Activated T-cell treated with anti-CD3 and anti-CD28 coated beads, Interleukin-2, amount 50 U/mL, for 4 hours (primary cell): ENCODE results near the gene NTN1. TPM values are rescaled to one million over a fixed set of nuclear protein-coding genes. Genes with fewer than 3 reads are reported as not detected.

Experiments used
- ATAC-seq, 2 donors: fragments of 200-7000 bp; cut with Tn5 transposase; one replicate each; pipeline ENCODE4 v1.10.0; 2021
- DNase-seq: peaks from one replicate; pipeline ENCODE4 v3.0.0-alpha.2; 2020
- H3K27me3 Mint-ChIP-seq: one replicate; pipeline ENCODE4 v1.8.0; 2021; ENCODE audit warnings: low read depth, mixed read lengths
- H3K36me3 Mint-ChIP-seq: one replicate; pipeline ENCODE4 v1.8.0; 2022; ENCODE audit warnings: mixed read lengths; ENCODE audit not compliant: insufficient read depth
- H3K4me1 Mint-ChIP-seq: one replicate; pipeline ENCODE4 v1.8.0; 2021; ENCODE audit warnings: low read depth, mixed read lengths
- H3K4me3 Mint-ChIP-seq: one replicate; pipeline ENCODE4 v1.8.0; 2021; ENCODE audit warnings: mild to moderate bottlenecking, moderate library complexity, mixed read lengths
- H3K9me3 Mint-ChIP-seq: one replicate; pipeline ENCODE4 v1.8.0; 2021; ENCODE audit warnings: mixed read lengths
- total RNA-seq, 3 donors: library from RNA; stranded (reverse); gene quantifications; one replicate each; pipeline ENCODE4 v1.2.1, GENCODE V29; 2021

NTN1 gene
- total RNA-seq, 3 donors from 2014 or later: 0.53 to 0.71 (median 0.55) TPM

DNA sequence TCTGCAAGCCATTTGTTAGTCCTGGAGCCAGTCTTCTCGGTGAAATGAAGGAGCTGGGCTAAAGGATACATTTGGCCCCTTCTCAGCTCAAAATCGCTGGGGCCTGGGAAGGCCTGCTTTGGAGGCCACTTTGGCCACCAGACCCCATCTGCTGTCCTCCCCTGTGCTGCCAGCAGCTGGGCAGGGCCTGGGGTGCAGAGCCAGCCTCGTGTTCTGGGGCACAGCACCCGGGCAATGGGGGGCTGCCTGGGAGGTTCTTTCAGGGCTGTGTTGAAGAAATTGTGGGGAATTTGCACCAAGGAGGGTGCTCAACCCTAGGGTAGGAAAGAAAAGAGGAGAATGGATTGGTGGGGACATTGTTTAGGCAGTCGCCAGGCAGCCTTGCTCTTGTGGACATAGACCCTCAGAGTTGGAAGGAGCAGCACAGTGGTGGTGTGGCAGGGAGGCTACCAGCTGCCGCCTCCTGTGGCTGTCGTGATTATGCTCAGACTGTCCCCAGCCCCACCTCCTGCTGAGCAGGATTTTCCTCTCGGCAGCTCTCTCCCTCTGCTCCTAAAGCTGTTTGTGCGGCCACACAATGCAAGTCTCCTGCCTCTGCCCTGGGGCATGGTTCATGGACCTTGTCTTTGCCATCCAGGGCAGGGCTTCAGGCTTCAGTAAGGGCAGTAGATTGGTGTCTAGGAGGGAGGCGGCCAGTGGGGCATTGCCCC, 174.8 kb downstream of the NTN1 start:
- peaks cover 8% of the 10 kb centered on the region for H3K27me3 Mint-ChIP-seq
- H3K36me3 Mint-ChIP-seq: no peaks in the 10 kb centered on the region
- H3K9me3 Mint-ChIP-seq: no peaks in the 10 kb centered on the region
- no peak for DNase-seq
- no peak overlapping the region for H3K4me3 Mint-ChIP-seq
- no peaks in the 10 kb centered on the region for H3K4me1 Mint-ChIP-seq
- no peak for ATAC-seq

DNA sequence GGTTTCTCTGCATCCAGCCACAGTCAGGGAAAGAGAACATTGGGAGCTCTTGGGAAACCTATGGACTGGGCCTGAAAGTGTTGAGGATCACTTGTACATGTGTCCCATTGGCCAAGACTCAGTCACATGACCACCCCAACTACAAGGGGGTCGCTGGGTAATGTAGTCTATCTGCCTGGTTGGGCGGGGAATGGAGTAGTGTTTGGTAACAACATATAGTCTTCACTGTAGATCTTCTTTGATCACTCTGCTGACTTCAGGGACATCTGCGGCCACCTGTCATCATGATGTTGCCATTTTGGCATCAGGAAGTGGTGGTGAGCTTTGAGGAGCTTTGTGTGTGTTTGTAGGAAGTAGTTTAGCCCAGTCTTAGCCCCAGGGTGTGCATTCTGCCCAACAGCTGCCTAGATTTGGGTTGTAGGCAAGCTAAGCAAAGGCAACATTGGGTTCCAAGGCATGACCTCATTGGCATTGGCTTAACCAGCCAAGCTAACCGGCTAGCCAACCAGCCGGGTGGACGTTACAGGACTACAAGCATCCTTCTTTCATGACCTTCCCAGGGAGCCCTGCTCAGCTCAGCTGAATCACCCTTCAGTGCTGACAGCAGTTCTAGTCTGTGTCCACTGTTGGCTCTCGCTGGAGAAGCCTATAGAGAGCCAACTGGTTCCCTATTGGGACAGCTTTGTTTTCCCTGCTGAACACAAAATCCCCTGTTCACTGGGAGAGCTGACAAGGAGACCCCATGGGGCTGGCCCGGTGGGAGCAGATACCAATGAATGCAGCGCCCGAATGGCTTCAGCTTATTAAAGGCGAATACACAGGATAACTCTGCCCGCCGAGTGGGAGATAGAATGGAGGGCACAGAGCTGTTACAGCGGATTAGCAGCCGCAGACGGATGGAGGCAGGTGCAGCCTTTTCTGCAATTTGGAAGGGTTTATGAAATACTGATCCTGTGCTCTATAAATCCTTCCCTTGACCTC, 178.6 kb downstream of the NTN1 start:
- Mint-ChIP-seq H3K4me3 (no peak overlapping the region), H3K9me3 (no peaks in the 10 kb centered on the region), H3K27me3 (peaks cover 8% of the 10 kb centered on the region), H3K36me3 (no peaks in the 10 kb centered on the region), H3K4me1 (no peaks in the 10 kb centered on the region)
- ATAC-seq (no peak), DNase-seq (no peak)

DNA sequence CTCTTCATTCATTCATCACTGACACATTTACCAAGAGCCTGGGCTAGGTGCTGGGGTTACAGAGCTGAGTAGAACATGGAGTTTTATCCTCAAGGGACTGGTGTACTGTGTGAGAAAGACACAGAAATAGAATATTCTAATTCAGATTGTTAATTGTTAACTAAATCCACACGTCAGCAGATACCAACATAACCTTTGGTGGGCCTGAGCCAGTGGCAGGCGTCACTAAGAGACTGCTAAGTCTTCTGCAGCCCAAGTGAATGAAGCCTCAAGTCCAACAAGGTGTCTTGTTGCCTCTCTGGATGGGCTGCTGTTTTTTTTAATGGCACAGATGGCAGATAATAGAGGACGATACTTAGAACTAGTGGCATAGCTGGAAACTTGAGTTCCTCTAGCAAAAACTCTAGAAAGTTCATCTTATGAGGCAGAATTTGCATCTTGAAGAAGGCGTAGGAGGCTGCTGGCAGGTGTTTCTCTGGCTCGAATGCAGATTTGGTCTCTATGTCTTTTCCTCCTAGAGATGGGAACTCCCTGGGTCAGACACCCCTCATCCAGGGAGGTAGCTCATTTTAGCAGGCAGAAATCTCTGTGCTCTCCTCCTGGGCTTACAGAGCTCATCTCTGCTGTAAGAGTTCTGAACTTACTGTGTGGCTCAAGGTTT, 179.5 kb downstream of the NTN1 start:
- Mint-ChIP-seq H3K4me1 (no peaks in the 10 kb centered on the region), H3K27me3 (peaks cover 8% of the 10 kb centered on the region), H3K4me3 (no peak overlapping the region), H3K9me3 (no peaks in the 10 kb centered on the region), H3K36me3 (no peaks in the 10 kb centered on the region)
- ATAC-seq (no peak), DNase-seq (no peak)

DNA sequence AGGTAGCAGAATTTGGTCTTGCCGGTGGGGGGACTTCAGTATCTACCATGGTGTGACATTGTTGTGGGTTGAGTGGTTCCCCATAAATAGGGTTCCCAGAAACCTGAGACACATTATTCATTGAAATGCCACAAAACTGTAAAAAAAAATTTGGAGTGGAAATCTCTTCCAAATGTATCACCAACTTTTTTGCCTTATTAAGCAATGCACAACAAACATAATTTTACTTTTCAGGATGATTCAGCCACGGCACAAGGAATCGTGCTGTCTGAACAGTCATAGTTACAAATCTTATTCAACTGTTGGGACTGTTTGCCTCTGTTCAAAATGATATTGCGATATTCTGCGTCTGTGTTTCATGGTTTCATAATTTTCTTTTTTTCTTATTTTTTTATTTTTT, 181.2 kb downstream of the NTN1 start:
- no peak for DNase-seq
- Mint-ChIP-seq H3K9me3 (no peaks in the 10 kb centered on the region), H3K27me3 (peaks cover 6% of the 10 kb centered on the region), H3K4me3 (no peak overlapping the region), H3K36me3 (no peaks in the 10 kb centered on the region), H3K4me1 (no peaks in the 10 kb centered on the region)
- no peak for ATAC-seq

DNA sequence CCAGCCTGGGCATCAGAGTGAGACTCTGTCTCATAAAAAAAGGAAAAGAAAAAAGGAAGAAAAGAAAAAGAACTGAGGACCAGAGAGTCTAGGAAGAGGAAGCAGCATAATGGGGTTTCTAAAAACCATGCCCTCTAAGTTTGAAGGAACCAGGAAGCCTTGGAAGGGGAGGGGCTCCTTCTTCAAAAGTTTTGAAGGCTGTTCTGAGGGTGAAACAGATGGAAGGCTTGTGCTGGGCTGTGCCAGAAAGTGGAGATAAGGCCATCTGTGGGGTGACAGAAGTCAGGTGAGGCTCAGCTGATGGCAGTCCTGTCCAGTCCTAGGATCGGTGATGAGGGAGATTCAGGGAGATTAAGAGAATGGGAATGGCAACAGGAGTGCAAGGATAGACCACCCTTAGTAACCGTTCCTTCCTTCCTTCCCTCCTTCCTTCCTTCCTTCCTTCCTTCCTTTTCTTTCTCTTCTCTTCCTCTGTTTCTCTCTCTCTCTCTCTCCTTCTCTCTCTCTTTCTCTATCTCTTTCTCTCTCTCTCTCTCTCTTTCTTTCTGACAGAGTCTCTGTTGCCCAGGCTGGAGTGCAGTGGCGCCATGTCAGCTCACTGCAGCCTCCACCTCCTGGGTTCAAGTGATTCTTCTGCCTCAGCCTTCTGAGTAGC, 182.6 kb downstream of the NTN1 start:
- DNase-seq: no peak
- H3K4me1 Mint-ChIP-seq: no peaks in the 10 kb centered on the region
- no peak overlapping the region for H3K4me3 Mint-ChIP-seq
- no peaks in the 10 kb centered on the region for H3K9me3 Mint-ChIP-seq
- no peaks in the 10 kb centered on the region for H3K36me3 Mint-ChIP-seq
- ATAC-seq: no peak
- H3K27me3 Mint-ChIP-seq: no peaks in the 10 kb centered on the region

DNA sequence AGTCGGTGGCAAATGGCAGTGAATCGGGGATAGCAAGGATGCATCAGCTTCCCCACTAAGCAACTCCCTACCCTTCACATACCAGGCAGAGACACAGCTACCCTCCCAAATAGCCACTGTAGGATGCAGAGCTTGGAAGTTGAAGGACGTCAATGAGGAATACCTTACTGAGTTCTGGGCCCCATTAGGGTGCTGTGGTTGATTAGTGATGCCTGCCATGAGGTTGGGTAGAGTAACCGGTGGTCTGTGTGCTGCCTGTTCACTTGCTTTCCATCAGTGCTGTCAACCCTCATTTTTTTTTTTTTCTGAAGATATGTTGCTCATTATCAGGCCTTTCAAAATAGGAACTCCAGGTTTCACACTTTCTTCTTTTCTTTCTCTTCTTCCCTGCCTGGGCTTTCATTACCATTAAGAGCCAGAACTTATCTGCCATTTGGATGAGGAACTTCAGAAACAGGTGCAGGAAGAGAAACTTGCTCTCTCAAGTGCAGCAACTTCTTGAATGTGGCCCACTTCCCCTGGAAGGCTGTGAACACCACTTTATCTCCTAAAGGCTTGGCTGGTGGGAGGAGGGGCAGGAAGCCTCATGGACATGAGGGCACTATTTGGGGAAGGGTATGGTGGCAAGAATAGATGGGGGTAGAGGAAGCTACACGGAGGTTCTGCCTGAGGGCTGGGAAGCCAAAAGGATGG, 183.5 kb downstream of the NTN1 start:
- Mint-ChIP-seq H3K9me3 (no peaks in the 10 kb centered on the region), H3K4me3 (no peak overlapping the region), H3K36me3 (no peaks in the 10 kb centered on the region)

DNA sequence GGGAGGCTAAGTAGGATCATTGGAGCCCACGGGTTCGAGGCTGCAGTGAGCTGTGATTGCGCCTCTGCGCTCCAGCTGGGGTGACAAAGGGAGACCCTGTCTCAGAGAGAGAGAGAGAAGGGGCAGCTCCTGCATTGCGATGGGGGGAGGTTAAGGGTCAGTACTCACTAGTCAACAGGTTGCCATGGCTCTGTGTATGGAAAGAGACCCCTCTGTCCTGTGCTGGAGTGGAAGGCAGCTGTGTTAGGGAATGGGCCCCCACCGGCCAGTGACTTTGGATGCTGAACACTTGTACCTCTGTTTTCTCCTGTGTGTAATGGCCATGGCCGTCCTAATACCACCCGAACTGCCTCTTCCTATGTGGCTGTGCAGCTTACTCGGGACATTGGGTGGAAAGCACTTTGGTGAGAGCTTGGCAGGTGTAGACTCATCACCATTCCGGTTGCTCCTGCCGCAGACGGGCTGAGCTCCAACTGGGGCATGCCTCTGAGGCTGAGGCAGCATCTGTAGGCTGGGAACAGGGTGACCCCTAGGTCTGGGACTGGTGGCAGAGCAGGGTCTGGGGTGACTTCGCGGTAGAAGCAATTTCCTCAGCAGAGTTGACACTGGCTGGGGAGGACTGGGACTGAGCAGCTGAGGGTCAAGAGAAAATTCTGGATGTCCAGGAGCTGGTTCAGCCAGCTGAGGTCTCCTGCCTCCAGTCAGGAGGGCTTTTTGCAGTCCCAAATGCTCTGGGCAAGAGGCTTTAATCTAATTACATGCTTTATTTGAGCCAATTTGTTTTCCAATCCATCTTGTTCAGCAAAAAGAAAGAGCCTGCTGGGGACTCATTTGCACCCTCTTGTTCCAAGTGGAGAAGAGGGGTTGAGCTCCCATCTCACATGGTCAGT, 184.5 kb downstream of the NTN1 start:
- ATAC-seq (no peak), DNase-seq (no peak)
- Mint-ChIP-seq H3K4me3 (no peak overlapping the region), H3K36me3 (no peaks in the 10 kb centered on the region), H3K9me3 (no peaks in the 10 kb centered on the region), H3K4me1 (no peaks in the 10 kb centered on the region), H3K27me3 (no peaks in the 10 kb centered on the region)

More for the DNA sequence above, 183.5 kb downstream of the NTN1 start:
- ATAC-seq (no peak), DNase-seq (no peak)
- Mint-ChIP-seq H3K4me1 (no peaks in the 10 kb centered on the region), H3K27me3 (no peaks in the 10 kb centered on the region)

DNA sequence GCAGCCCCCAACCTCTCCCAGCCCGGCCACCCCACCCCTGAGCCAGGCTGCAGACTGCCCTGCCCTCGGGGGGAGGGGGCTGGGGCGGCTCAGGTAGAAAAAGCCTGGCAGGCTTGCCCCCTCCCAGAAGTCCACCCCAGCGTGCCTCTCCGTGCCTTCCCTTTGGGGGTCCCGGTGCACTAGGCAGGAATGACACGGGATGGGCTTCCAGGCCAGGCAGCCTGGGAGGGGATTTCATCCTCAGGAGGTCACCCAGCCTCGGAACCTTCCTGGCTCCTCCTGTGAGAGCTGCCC, 185.0 kb downstream of the NTN1 start:
- no peaks in the 10 kb centered on the region for H3K4me1 Mint-ChIP-seq
- H3K27me3 Mint-ChIP-seq: no peaks in the 10 kb centered on the region
- ATAC-seq (no peak), DNase-seq (no peak)
- no peaks in the 10 kb centered on the region for H3K9me3 Mint-ChIP-seq
- no peaks in the 10 kb centered on the region for H3K36me3 Mint-ChIP-seq
- H3K4me3 Mint-ChIP-seq: no peak overlapping the region

DNA sequence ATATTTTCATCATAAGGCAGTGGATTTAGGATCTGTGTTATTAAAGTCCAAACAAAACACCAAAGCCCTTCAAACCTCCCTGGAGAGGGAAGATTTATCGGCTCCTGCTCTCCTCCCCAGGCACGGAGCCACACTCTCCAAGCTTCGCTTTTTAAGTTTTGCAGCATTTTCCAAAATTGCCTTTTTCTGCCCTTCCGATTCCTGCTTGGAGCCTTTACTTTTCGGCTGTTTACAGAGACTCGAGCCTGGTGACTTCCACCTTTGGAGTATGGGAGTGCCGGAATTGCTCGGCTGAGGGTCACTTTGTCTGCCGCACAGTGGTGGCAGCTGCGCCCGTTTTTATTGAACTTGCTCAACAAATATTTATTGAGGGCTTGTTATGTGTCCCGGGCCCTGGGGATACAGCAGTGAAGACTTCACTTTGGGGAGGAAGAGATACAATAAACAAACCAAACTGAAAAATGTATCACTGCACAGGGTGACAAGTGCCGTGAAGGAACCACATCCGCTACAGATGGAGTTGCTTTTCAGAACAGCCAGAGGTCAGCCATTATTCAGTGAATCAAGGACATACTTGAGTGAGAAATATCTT, 185.5 kb downstream of the NTN1 start:
- no peak for ATAC-seq
- no peaks in the 10 kb centered on the region for H3K27me3 Mint-ChIP-seq
- no peaks in the 10 kb centered on the region for H3K36me3 Mint-ChIP-seq
- no peaks in the 10 kb centered on the region for H3K9me3 Mint-ChIP-seq
- H3K4me1 Mint-ChIP-seq: no peaks in the 10 kb centered on the region
- no peak overlapping the region for H3K4me3 Mint-ChIP-seq
- DNase-seq: no peak

DNA sequence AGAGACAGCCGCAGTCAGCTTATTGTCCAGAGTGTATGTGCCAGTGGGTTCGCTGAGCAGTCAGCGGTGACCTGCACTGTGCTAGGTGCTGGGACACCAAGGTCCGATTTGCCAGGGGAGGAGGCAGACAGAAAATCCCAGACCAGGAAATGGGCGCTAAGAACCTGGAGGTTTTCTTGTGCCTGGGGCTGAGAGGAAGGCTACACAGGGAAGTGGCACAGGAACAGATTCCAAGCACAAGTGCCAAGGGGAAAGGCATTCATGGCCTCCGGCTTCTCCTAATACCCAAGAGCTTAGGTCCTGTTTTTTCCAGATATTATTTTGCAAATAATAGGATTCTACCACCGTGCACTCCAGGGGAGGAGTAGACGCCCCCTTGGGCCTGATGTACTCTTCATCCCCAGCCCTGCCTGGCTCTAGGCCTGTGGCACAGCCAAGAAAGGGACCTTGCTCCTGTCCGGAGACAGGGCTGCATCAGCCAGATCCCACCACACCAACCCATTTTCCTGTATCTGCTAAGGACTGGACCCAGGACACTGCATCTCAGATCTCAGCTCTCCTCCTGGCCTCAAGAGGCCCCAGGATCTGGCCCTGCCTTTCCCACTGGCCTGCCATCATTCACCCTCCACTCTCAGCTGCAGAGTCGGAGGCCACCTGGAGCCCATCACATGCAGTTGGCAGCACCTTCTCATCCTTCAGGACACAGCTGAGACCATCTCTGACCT, 187.2 kb downstream of the NTN1 start:
- no peak for ATAC-seq
- Mint-ChIP-seq H3K4me3 (no peak overlapping the region), H3K27me3 (no peaks in the 10 kb centered on the region), H3K9me3 (no peaks in the 10 kb centered on the region), H3K36me3 (no peaks in the 10 kb centered on the region), H3K4me1 (no peaks in the 10 kb centered on the region)
- DNase-seq: no peak

DNA sequence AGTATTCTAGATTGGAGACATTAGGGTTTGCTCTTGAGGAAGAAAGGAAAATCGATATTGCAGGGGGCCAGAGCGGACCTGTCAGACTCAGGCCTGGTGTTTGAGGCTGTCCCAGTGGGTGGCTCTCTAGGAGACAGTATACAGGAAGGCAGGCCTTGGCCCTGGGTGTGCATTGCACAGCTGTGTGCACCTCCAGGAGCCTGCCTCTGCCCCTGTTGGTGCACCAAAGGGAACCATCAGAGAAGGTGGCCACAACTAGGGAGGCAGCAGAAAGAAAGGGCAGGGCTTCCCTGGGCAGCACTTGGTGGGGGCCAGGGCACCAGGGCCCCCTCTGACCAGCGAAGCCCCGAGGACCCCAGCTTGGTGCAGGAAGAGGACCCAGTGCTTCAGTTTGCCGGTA, 188.0 kb downstream of the NTN1 start:
- no peaks in the 10 kb centered on the region for H3K4me1 Mint-ChIP-seq
- H3K27me3 Mint-ChIP-seq: no peaks in the 10 kb centered on the region
- no peak overlapping the region for H3K4me3 Mint-ChIP-seq
- no peak for DNase-seq
- ATAC-seq: no peak
- no peaks in the 10 kb centered on the region for H3K36me3 Mint-ChIP-seq
- H3K9me3 Mint-ChIP-seq: no peaks in the 10 kb centered on the region

DNA sequence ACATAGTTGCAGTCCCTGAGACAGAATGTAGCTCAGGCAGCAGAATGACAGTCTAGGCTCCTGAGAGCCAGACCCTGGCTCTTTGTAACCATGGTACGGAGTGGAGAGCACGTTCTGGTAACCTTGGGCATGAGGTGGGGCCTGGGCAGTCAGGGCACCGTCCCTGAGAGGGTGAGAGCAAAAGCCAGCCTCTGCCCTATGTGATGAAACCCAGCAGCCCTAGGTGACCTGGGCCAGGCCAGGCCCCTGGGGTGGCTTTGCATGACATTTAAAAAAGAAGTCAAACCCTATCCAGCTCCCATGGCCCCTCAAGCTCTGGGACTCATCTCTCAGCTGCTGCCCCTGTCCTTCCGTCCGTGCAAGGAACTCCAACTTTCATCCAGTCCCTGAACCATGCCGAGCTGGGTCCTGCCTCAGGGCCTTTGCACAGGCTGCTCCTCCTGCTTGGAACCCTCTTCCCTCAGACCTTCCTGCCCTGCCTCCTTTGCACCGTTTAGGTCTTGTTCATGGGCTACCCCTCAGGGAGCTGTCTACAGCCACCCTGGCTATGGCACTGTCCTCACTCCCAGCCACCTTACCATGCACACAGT, 188.6 kb downstream of the NTN1 start:
- no peaks in the 10 kb centered on the region for H3K9me3 Mint-ChIP-seq
- no peaks in the 10 kb centered on the region for H3K36me3 Mint-ChIP-seq
- H3K4me3 Mint-ChIP-seq: no peak overlapping the region
- no peak for ATAC-seq
- DNase-seq: no peak
- H3K27me3 Mint-ChIP-seq: no peaks in the 10 kb centered on the region
- H3K4me1 Mint-ChIP-seq: no peaks in the 10 kb centered on the region
